CD14-positive monocyte (primary cell): ENCODE results near the gene IRF8. TPM values are rescaled to one million over a fixed set of nuclear protein-coding genes. Genes with fewer than 3 reads are reported as not detected.
A peak's percentile ranks its signal among the peaks of the same experiment; 100 is the strongest.

Experiments used
- DNase-seq, 3 donors: peaks; one replicate each; pipeline ENCODE4 v3.0.0-alpha.2; 2011 to 2022
- H2AFZ ChIP-seq: 2 replicates; pipeline ENCODE4 v1.6.0; 2012; ENCODE audit warnings: mild to moderate bottlenecking, low read depth, low read length, inconsistent platforms; ENCODE audit not compliant: insufficient read depth, poor library complexity, severe bottlenecking
- H3K27ac ChIP-seq, 2 donors: 1 replicate in 1 of 2; 2 replicates in 1 of 2; pipeline ENCODE4 v1.5.1; 2012 to 2013; ENCODE audit warnings: low read length in 2 of 2, control low read depth in 1 of 2, inconsistent platforms in 1 of 2, low read depth in 1 of 2, mild to moderate bottlenecking in 1 of 2
- H3K27me3 ChIP-seq, 2 donors: one replicate each; pipeline versions ENCODE4 v1.6.0 to v1.6.1; 2011 to 2013; ENCODE audit warnings: low read length in 2 of 2; ENCODE audit not compliant: control insufficient read depth in 2 of 2, insufficient read depth in 2 of 2
- H3K36me3 ChIP-seq, 2 donors: replicated peaks in 1 of 2; 1 replicate in 1 of 2; 2 replicates in 1 of 2; pipeline versions ENCODE4 v1.5.1 to v1.6.1; 2012 to 2013; ENCODE audit warnings: low read length in 2 of 2, control low read depth in 1 of 2, inconsistent platforms in 1 of 2, mild to moderate bottlenecking in 1 of 2; ENCODE audit not compliant: insufficient read depth in 2 of 2, control insufficient read depth in 1 of 2
- H3K4me1 ChIP-seq, 2 donors: 1 replicate in 1 of 2; 2 replicates in 1 of 2; pipeline versions ENCODE4 v1.5.1 to v1.6.1; 2012 to 2013; ENCODE audit warnings: low read length in 2 of 2, control low read depth in 1 of 2, inconsistent platforms in 1 of 2, mild to moderate bottlenecking in 1 of 2, moderate library complexity in 1 of 2; ENCODE audit not compliant: insufficient read depth in 2 of 2, control insufficient read depth in 1 of 2
- H3K4me2 ChIP-seq: replicated peaks from 2 replicates; pipeline ENCODE3; 2012; ENCODE audit warnings: low read length, moderate library complexity, mild to moderate bottlenecking; ENCODE audit not compliant: poor library complexity, severe bottlenecking; ENCODE audit errors: extremely low read depth
- H3K4me3 ChIP-seq, 3 experiments: fragments of 200-600 bp in 1 of 3; sonication (generic) in 1 of 3; replicated peaks in 1 of 3; 1 replicate in 2 of 3; 2 replicates in 1 of 3; pipeline ENCODE4 v1.5.1; 2011 to 2013; ENCODE audit warnings: low read length in 3 of 3, mild to moderate bottlenecking in 3 of 3, control low read depth in 2 of 3, low read depth in 2 of 3, inconsistent platforms in 1 of 3, moderate library complexity in 1 of 3
- H3K79me2 ChIP-seq: 2 replicates; pipeline ENCODE4 v1.6.0; 2012; ENCODE audit warnings: mild to moderate bottlenecking, control low read depth, inconsistent platforms, low read length, moderate library complexity; ENCODE audit not compliant: insufficient read depth
- H3K9ac ChIP-seq: 2 replicates; pipeline ENCODE4 v1.6.0; 2017; ENCODE audit warnings: low read length, mild to moderate bottlenecking; ENCODE audit not compliant: insufficient read depth, poor library complexity, severe bottlenecking
- H3K9me3 ChIP-seq, 2 donors: replicated peaks in 1 of 2; 1 replicate in 1 of 2; 2 replicates in 1 of 2; pipeline versions ENCODE4 v1.5.1 to v1.6.1; 2012 to 2013; ENCODE audit warnings: low read length in 2 of 2, control low read depth in 1 of 2; ENCODE audit not compliant: control insufficient read depth in 1 of 2, insufficient read depth in 1 of 2
- H4K20me1 ChIP-seq: 2 replicates; pipeline ENCODE4 v1.6.0; 2012; ENCODE audit warnings: mild to moderate bottlenecking, low read length, control low read depth, moderate library complexity; ENCODE audit not compliant: insufficient read depth
- H3K27ac Mint-ChIP-seq, 7 donors: one replicate each; pipeline ENCODE4 v1.8.0; 2020; ENCODE audit warnings: mild to moderate bottlenecking in 7 of 7, mixed read lengths in 7 of 7, moderate library complexity in 6 of 7, inconsistent platforms in 2 of 7
- H3K27me3 Mint-ChIP-seq, 3 donors: one replicate each; pipeline ENCODE4 v1.8.0; 2021 to 2022; ENCODE audit warnings: low read depth in 3 of 3, mild to moderate bottlenecking in 3 of 3, mixed read lengths in 3 of 3, moderate library complexity in 3 of 3, inconsistent platforms in 1 of 3
- H3K36me3 Mint-ChIP-seq, 2 donors: one replicate each; pipeline ENCODE4 v1.8.0; 2020; ENCODE audit warnings: mixed read lengths in 2 of 2, inconsistent platforms in 1 of 2, mild to moderate bottlenecking in 1 of 2
- H3K4me1 Mint-ChIP-seq: one replicate; pipeline ENCODE4 v1.8.0; 2020; ENCODE audit warnings: mild to moderate bottlenecking, mixed read lengths
- H3K4me3 Mint-ChIP-seq, 2 donors: one replicate each; pipeline ENCODE4 v1.8.0; 2020; ENCODE audit warnings: mild to moderate bottlenecking in 2 of 2, mixed read lengths in 2 of 2, moderate library complexity in 1 of 2
- H3K9me3 Mint-ChIP-seq, 7 donors: one replicate each; pipeline ENCODE4 v1.8.0; 2020 to 2022; ENCODE audit warnings: mixed read lengths in 7 of 7, mild to moderate bottlenecking in 6 of 7, moderate library complexity in 6 of 7, inconsistent platforms in 2 of 7
- CTCF ChIP-seq: fragments of 200-600 bp; IDR thresholded peaks from one replicate; pipeline ENCODE4 v1.8.0; 2022; ENCODE audit warnings: antibody characterized with exemption, mild to moderate bottlenecking
- WGBS: methylation state at CpG from one replicate; pipeline ENCODE4 v1.1.5; 2013; ENCODE audit warnings: missing lambda C conversion rate; ENCODE audit not compliant: insufficient coverage; 5-methylcytosine and 5-hydroxymethylcytosine counted together
- intact Hi-C, 2 donors: fragments of 100-400 bp; cut with micrococcal nuclease; formaldehyde crosslinking; loops; one replicate each; pipeline versions ENCODE4 v1.15.0 to v1.15.1; 2023
- polyA plus RNA-seq, 3 donors: library from polyadenylated mRNA; depleted of rRNA in 1 of 3; unstranded in 2 of 3; stranded (reverse) in 1 of 3; fragments of 300-500 nt in 2 of 3; fragments of >200 nt in 1 of 3; fragmentation: Illumina TruSeq in 2 of 3; gene quantifications; 1 replicate in 2 of 3; 2 replicates in 1 of 3; pipeline ENCODE4 v1.2.3, GENCODE V29; 2012 to 2021

The IRF8 gene
- polyA plus RNA-seq, 3 donors: 157 to 187 (median 184) TPM

GRCh38 chr16:85862476-85863383, 36.2 kb upstream of the IRF8 start:
- Histone ChIP-seq H3K4me1 (peaks cover 47 to 56% of the 10 kb centered on the region in 2 donors), H3K27me3 (no peaks in the 10 kb centered on the region), H3K27ac (no peak overlapping the region), H3K4me3 (peak overlapping the region in 1 of 3 experiments; percentile 36), H3K79me2 (peaks cover under 1% of the 10 kb centered on the region), H3K4me2 (peak overlapping the region; percentile 30), H4K20me1 (no peaks in the 10 kb centered on the region), H3K9ac (no peak overlapping the region), H3K36me3 (no peaks in the 10 kb centered on the region), H2AFZ (no peak overlapping the region), H3K9me3 (no peaks in the 10 kb centered on the region)
- Mint-ChIP-seq H3K4me3 (peak overlapping the region in 1 of 2 donors; percentile 26), H3K4me1 (peaks cover 63% of the 10 kb centered on the region), H3K9me3 (no peaks in the 10 kb centered on the region), H3K27ac (peak overlapping the region in 5 of 7 donors; percentile 46 to 78 (median 53)), H3K27me3 (peaks cover 3 to 4% (median 4%) of the 10 kb centered on the region in 3 donors), H3K36me3 (peaks cover 6 to 10% of the 10 kb centered on the region in 2 donors)
- intact Hi-C loops: loop anchor here in 1 of 2 donors (5.0 kb wide), 1 partner anchor 35 kb away; no protein-coding TSS in a partner anchor
- no peak for TF ChIP-seq CTCF
- DNase-seq: peak in 1 of 3 donors; percentile 36
- 97% methylated on average over 14 of the region's 19 CpGs for WGBS

GRCh38 chr16:85863384-85863774, 35.6 kb upstream of the IRF8 start:
- Histone ChIP-seq H3K36me3 (no peaks in the 10 kb centered on the region), H3K4me3 (no peak overlapping the region), H3K27me3 (no peaks in the 10 kb centered on the region), H2AFZ (no peak overlapping the region), H4K20me1 (no peaks in the 10 kb centered on the region), H3K9me3 (no peaks in the 10 kb centered on the region), H3K79me2 (no peaks in the 10 kb centered on the region), H3K4me1 (peaks cover 47 to 56% of the 10 kb centered on the region in 2 donors), H3K9ac (no peak overlapping the region), H3K27ac (no peak overlapping the region), H3K4me2 (no peak overlapping the region)
- no peaks in the 10 kb centered on the region for H3K9me3 Mint-ChIP-seq
- no peak for TF ChIP-seq CTCF
- 100% methylated on average over 2 of the region's 5 CpGs for WGBS
- intact Hi-C loops: loop anchor here in 1 of 2 donors (5.0 kb wide), 1 partner anchor 36 kb away; no protein-coding TSS in a partner anchor
- H3K27ac Mint-ChIP-seq: peak overlapping the region in 1 of 7 donors; percentile 45
- H3K4me3 Mint-ChIP-seq: no peak overlapping the region
- peaks cover 3 to 5% (median 4%) of the 10 kb centered on the region in 3 donors for H3K27me3 Mint-ChIP-seq
- H3K36me3 Mint-ChIP-seq: peaks cover 10 to 11% of the 10 kb centered on the region in 2 donors
- peaks cover 63% of the 10 kb centered on the region for H3K4me1 Mint-ChIP-seq
- DNase-seq: no peak
